Keratinocyte (primary cell): ENCODE measurements around the gene FAM180B. TPM values are rescaled to one million over a fixed set of nuclear protein-coding genes. Genes with fewer than 3 reads are reported as not detected.

ENCODE experiments used
- DNase-seq: peaks from one replicate; pipeline ENCODE4 v3.0.0-alpha.2; 2011; ENCODE audit warnings: low read depth, missing footprints, low spot score
- FAIRE-seq: peaks from 2 replicates; lab custom pipeline; 2011; peaks lifted over from hg19 to GRCh38; lab: Jason Lieb, UNC
- H2AFZ ChIP-seq: 2 replicates; pipeline ENCODE4 v1.6.0; 2012; ENCODE audit warnings: low read length, control low read depth, inconsistent platforms; ENCODE audit not compliant: control insufficient read depth
- H3K27ac ChIP-seq: 2 replicates; pipeline ENCODE4 v1.5.1; 2011; ENCODE audit warnings: low read length; ENCODE audit not compliant: control insufficient read depth, insufficient read depth
- H3K27me3 ChIP-seq: 3 replicates; pipeline ENCODE4 v1.6.0; 2011; ENCODE audit warnings: low read length; ENCODE audit not compliant: control insufficient read depth, insufficient read depth; ENCODE audit errors: extremely low read depth
- H3K36me3 ChIP-seq, 2 experiments: 2 replicates in 1 of 2; 3 replicates in 1 of 2; pipeline ENCODE4 v1.5.1; 2011; ENCODE audit warnings: low read length in 2 of 2, mild to moderate bottlenecking in 1 of 2; ENCODE audit not compliant: control insufficient read depth in 2 of 2, insufficient read depth in 2 of 2; ENCODE audit errors: extremely low read depth in 1 of 2
- H3K4me1 ChIP-seq: 3 replicates; pipeline ENCODE4 v1.5.1; 2011; ENCODE audit warnings: low read length; ENCODE audit not compliant: control insufficient read depth, insufficient read depth; ENCODE audit errors: extremely low read depth
- H3K4me2 ChIP-seq: 3 replicates; pipeline ENCODE4 v1.6.0; 2011; ENCODE audit warnings: low read depth, low read length; ENCODE audit not compliant: control insufficient read depth, insufficient read depth; ENCODE audit errors: extremely low read depth
- H3K4me3 ChIP-seq, 3 experiments: fragments of 200-600 bp in 1 of 3; sonication (generic) in 1 of 3; 2 replicates in 2 of 3; 3 replicates in 1 of 3; pipeline ENCODE4 v1.5.1; 2011 to 2016; ENCODE audit warnings: low read length in 3 of 3, mild to moderate bottlenecking in 3 of 3, control low read depth in 2 of 3, inconsistent platforms in 1 of 3, low read depth in 1 of 3, mixed read lengths in 1 of 3, mixed run types in 1 of 3, moderate library complexity in 1 of 3; ENCODE audit not compliant: control insufficient read depth in 2 of 3, insufficient read depth in 2 of 3; ENCODE audit errors: extremely low read depth in 1 of 3
- H3K79me2 ChIP-seq: 2 replicates; pipeline ENCODE4 v1.6.0; 2012; ENCODE audit warnings: low read length; ENCODE audit not compliant: control insufficient read depth, insufficient read depth
- H3K9ac ChIP-seq: 3 replicates; pipeline ENCODE4 v1.6.0; 2011; ENCODE audit warnings: low read length; ENCODE audit not compliant: control insufficient read depth, insufficient read depth; ENCODE audit errors: extremely low read depth
- H3K9me1 ChIP-seq: 3 replicates; pipeline ENCODE4 v1.6.0; 2011; ENCODE audit warnings: low read length; ENCODE audit not compliant: control insufficient read depth, insufficient read depth; ENCODE audit errors: extremely low read depth
- H3K9me3 ChIP-seq: 2 replicates; pipeline ENCODE4 v1.5.1; 2012; ENCODE audit warnings: low read depth, low read length; ENCODE audit not compliant: control insufficient read depth
- H4K20me1 ChIP-seq: 3 replicates; pipeline ENCODE4 v1.6.0; 2011; ENCODE audit warnings: low read length; ENCODE audit not compliant: control insufficient read depth, insufficient read depth; ENCODE audit errors: extremely low read depth
- CTCF ChIP-seq, 3 experiments: IDR thresholded peaks in 1 of 3; conservative IDR thresholded peaks in 1 of 3; optimal IDR thresholded peaks in 1 of 3; 2 replicates in 2 of 3; 3 replicates in 1 of 3; pipeline versions ENCODE3 to v1.5.1; 2011; ENCODE audit warnings: low read length in 3 of 3, mild to moderate bottlenecking in 3 of 3, moderate library complexity in 2 of 3, control low read depth in 1 of 3, inconsistent platforms in 1 of 3; ENCODE audit not compliant: insufficient read depth in 2 of 3; ENCODE audit errors: extremely low read depth in 1 of 3
- EZH2 ChIP-seq: IDR thresholded peaks from one replicate; pipeline ENCODE4 v1.6.1; 2012; ENCODE audit warnings: inconsistent platforms, mild to moderate bottlenecking, low read length, moderate library complexity
- dilution Hi-C: fragments of 300-500 bp; cut with MboI; formaldehyde crosslinking; loops from one replicate; pipeline ENCODE4 v1.7.0; 2020; ENCODE audit warnings: low sequenced_read_pairs; ENCODE audit not compliant: extremely low pct_ligation_motif_present
- polyA plus RNA-seq, 5 experiments: library from polyadenylated mRNA; depleted of rRNA in 3 of 5; stranded (reverse) in 3 of 5; stranded (forward) in 1 of 5; unstranded in 1 of 5; fragments of >200 nt; gene quantifications; 1 replicate in 1 of 5; 2 replicates in 3 of 5; 3 replicates in 1 of 5; pipeline versions ENCODE4 v1.2.1 to v1.2.3, GENCODE V29; 2011 to 2012; ENCODE audit warnings: missing spikeins in 2 of 5, low read depth in 1 of 5, low replicate concordance in 1 of 5

FAM180B gene
- polyA plus RNA-seq, 1 donor (not counting 4 experiments of a cell fraction or from before 2014, with no cell fraction given): not detected

- peaks cover 3% of the 10 kb centered on the region for H4K20me1 ChIP-seq
- H3K4me2 ChIP-seq: no peak overlapping the region
- H2AFZ ChIP-seq: no peak overlapping the region
- DNase-seq (no peak), FAIRE-seq (no peak)
- H3K79me2 ChIP-seq: no peaks in the 10 kb centered on the region
- no peaks in the 10 kb centered on the region for H3K9me1 ChIP-seq
- dilution Hi-C loops: no loop called here
- no peak overlapping the region for H3K9ac ChIP-seq
- H3K36me3 ChIP-seq: no peaks in the 10 kb centered on the region
- H3K27me3 ChIP-seq: peaks cover 66% of the 10 kb centered on the region
- H3K9me3 ChIP-seq: no peaks in the 10 kb centered on the region
- H3K4me1 ChIP-seq: peaks cover 3% of the 10 kb centered on the region
- TF ChIP-seq CTCF (optimal IDR thresholded peaks at IDR 0.05 in 1 of 3, IDR thresholded peaks at IDR 0.05 in 1 of 3, conservative IDR thresholded peaks at IDR 0.05 in 1 of 3; ENCODE audit: extremely low read depth in 1 of 3, insufficient read depth in 2 of 3, low read length in 3 of 3): no peak
- no peak for TF ChIP-seq EZH2
- H3K4me3 ChIP-seq: no peak overlapping the region
- H3K27ac ChIP-seq: no peak overlapping the region
Observed at GRCh38 chr11:47592251-47592650, 5.8 kb downstream of the FAM180B start.

- Histone ChIP-seq H4K20me1 (peaks cover 3% of the 10 kb centered on the region), H3K4me2 (no peak overlapping the region), H3K27ac (no peak overlapping the region), H3K4me1 (peaks cover 3% of the 10 kb centered on the region), H3K27me3 (peaks cover 66% of the 10 kb centered on the region), H3K79me2 (no peaks in the 10 kb centered on the region), H3K9me3 (no peaks in the 10 kb centered on the region), H3K9me1 (no peaks in the 10 kb centered on the region), H2AFZ (no peak overlapping the region), H3K36me3 (no peaks in the 10 kb centered on the region), H3K9ac (no peak overlapping the region), H3K4me3 (no peak overlapping the region)
- no peak for TF ChIP-seq CTCF (optimal IDR thresholded peaks at IDR 0.05 in 1 of 3, IDR thresholded peaks at IDR 0.05 in 1 of 3, conservative IDR thresholded peaks at IDR 0.05 in 1 of 3; ENCODE audit: extremely low read depth in 1 of 3, insufficient read depth in 2 of 3, low read length in 3 of 3)
- DNase-seq: no peak
- FAIRE-seq: no peak
- dilution Hi-C loops: no loop called here
Observed at GRCh38 chr11:47592970-47593369, 6.5 kb downstream of the FAM180B start.
